NCI-H510A (cell line): ENCODE measurements around the gene CRACDL.

Source experiments
- DNase-seq: peaks from one replicate; lab custom pipeline; 2025; lab: John Stamatoyannopoulos, UW

CRACDL gene, protein sequence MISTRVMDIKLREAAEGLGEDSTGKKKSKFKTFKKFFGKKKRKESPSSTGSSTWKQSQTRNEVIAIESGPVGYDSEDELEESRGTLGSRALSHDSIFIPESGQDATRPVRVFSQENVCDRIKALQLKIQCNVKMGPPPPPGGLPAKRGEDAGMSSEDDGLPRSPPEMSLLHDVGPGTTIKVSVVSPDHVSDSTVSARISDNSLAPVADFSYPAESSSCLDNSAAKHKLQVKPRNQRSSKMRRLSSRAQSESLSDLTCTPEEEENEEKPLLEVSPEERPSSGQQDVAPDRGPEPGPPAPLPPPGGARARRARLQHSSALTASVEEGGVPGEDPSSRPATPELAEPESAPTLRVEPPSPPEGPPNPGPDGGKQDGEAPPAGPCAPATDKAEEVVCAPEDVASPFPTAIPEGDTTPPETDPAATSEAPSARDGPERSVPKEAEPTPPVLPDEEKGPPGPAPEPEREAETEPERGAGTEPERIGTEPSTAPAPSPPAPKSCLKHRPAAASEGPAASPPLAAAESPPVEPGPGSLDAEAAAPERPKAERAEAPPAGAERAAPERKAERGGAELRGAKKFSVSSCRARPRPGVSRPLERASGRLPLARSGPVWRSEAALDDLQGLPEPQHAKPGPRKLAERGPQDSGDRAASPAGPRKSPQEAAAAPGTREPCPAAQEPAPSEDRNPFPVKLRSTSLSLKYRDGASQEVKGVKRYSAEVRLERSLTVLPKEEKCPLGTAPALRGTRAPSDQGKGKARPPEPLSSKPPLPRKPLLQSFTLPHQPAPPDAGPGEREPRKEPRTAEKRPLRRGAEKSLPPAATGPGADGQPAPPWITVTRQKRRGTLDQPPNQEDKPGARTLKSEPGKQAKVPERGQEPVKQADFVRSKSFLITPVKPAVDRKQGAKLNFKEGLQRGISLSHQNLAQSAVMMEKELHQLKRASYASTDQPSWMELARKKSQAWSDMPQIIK

GRCh38 chr2:98935777-98936352 lies at the start of gene CRACDL:
TSS of gene CRACDL (minus strand) at chr2:98936225. CDS start at chr2:98846800, 89,425 bp downstream.
- DNase-seq: no peak

GRCh38 chr2:98975611-98976010 lies 39.6 kb upstream of the CRACDL start:
- no peak for DNase-seq

DNA sequence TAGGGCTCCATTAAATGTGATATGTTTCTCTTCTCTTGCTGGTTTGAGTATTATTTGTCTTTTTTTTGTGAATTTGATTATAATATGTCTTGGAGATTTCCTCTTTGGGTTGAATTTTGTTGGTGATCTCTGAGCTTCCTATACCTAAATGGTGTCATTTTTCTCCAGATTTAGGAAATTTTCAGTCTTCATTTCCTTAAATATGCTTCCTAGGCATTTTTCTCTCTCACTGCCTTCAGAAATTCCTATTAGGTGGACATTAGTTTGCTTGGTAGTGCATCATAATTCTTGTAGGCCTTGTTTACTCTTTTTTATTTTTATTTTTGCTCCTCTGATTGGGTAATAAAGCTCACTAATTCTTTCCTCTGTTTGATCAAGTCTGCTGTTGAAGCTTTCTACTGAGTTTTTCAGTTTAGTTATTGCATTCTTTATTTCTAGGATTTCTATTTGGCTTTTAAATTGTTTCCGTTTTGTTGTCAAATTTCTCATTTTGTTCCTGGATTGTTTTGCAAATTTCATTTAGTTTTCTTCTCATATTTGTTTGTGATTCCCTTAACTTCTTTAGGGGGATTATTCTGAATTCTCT lies 36.6 kb upstream of the CRACDL start:
- DNase-seq: no peak

DNA sequence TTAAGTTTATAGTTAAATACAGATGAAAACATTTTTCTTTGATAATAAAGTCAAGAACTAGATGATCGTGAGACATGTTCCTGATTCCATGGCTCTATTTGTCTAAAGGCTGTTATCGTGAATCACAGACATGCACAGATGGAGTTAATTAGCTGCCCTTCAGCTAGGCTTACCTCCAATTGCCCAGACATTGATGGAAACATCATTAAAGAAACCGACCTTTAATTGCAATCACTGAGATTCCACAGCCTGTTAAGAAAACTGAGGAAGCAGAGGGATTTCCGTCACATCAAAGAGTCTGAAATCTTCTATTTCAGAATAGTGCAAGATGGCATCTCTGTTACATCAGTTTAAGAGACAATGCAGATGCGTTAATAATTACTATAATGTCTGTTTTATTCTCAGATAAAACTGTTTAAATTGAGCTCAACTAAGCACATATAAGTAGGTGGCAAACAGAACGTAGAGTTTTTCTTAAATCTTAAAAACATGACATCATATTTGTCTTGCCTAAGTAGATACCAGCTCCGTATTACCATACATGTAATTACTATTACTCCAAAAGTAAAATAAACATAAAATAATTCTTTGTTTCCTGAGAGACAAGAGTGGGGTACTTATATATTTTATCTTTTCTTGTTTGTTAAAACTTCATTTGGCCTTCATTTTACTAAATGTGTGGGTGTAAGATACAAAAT lies 23.9 kb upstream of the CRACDL start:
- no peak for DNase-seq

GRCh38 chr2:98952966-98953365 lies 16.9 kb upstream of the CRACDL start:
- no peak for DNase-seq

DNA sequence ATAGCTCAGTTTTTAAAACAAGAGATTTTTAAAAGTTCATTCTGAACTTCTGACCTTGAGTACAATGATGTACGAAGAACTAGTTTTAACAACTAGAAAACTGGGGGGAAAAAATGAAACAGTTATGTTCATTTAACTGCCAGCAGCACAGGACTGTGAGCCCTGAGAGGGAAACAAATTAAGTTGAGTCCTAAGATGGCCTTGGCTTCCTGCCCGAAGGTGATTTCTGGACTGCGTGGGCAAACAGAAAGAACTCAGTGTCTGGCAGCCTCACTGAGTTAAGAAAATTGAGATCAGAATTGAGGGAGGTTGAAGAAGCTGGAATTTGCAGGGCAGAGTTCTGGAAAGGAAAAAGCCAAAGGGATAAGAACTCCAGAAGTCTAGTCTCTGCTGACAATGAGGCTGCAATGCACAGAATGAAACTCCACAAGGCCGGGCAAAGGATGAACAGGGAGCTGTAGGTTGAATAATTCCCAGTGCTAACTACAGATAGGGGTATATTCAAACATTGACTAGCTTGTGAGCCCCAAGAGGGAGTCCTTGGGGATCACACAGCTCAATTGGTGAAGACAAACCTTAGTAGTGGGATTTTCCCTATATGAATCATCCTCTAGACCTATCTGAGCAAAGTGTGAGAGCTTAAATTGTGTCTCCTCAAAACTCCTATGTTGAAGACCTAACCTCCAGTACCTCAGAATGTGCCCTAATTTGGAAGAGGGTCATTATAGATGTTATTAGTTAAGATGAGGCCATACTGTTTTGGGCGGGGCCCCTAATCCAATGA lies 13.1 kb upstream of the CRACDL start:
- DNase-seq: no peak

GRCh38 chr2:98947554-98947953 lies 11.5 kb upstream of the CRACDL start:
- no peak for DNase-seq

DNA sequence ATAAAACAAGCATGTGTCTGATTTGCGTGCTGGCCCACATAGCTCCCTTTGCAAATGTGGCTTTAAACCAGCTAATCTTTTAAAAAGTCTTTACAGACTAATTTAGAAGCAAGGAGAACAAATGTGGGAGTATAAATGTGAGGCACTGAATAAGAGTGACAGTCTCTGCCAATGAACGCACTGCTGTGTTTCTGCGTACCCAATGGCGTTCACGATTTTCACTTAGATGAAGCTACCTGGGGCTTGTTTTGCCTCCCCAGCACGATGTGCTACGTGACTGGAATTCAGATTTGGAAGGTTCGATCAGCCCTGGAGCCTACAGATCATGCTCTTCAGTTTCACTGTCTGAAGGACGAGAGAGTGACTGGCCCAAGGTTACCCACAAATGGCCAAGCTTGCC lies 10.8 kb upstream of the CRACDL start:
- no peak for DNase-seq

DNA sequence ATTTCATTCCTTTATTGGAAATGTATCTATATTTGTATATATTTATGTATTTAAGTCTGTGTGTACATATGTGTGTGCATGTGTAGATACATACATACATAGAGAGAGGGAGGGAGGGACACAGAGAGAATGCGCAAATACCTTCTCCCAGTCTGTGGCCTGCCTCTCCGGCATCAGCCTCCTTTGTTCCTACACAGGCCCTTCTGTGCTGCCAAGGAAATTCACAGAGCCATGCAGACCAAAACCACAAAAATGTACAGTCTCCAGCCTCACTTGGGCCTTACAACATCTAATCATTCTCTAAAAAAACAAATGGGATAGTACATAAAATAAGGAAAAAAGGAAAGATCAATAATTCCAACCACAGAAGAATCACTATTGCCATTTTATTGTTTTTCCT lies 8.8 kb upstream of the CRACDL start:
- DNase-seq: no peak

GRCh38 chr2:98940102-98940501 lies 4.1 kb upstream of the CRACDL start:
- DNase-seq: no peak

DNA sequence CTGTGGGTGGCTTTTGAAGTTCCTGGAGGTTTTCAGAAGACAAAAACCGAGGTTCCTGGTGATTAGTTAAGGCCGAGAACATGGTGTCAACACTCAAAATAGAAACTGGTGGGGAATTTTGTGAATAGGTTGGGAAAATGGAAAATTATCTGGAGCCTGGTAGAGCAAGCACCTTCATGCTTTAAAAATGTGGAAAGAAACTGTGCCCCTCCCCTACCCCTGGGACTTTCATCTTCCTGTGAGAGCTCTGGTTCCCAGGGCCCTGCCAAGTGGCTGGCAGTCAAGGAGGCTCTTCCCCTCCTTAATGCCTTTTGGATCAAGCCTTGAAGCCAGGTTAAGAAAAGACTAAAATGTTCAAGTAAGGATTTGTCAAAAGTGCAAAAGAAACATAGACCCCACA lies 1.9 kb upstream of the CRACDL start:
- DNase-seq: no peak

DNA sequence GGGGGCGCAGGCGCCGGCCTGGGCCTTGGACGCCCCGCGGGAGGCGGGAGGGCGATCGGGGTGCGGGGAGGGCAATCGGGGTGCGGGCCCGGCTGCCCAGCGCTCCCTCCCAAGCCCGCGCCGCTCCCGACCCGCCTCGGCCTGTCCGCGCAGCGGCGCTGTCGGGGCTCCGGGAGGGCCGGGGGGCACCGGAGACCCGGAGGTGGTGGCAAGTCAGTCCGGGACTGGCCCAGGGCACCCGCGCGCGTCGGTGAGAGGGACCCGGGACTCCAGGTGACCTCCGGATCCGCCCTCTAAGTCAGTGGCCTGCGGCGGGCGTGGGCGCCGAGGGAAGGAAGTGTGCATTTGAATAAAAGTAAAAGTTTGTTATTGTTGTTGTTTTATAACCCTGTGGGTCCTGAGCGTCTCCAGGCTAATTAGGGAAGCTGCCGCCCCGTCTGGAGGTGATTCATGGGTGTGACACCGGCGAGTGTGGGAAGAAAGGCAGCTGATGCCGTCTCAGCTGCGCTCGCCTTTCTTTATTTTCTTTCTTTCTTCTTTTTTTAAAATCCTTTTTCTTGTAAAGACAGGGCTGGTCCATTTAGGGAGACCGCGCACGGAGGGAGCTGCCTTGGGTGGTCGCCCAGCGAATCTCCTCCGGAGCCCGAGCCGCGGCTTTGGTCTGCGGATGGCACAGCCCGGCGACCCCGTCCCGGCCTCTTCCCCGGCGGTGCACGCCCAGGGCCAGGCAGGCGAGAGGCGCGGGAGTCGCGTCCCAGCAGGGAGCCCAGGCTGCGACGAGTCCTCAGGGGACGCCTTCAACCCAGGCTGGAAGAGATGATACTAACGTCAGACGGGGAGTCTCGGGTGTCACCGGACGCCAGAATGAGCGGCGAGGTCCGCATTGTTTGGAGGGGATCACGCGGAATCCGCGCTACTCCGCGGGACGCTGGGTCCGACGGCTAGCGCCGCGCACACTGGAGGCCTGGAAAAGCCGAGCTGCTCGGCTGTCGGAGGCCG lies 627 bp upstream of the CRACDL start:
- no peak for DNase-seq

GRCh38 chr2:98935111-98935770 lies 784 bp downstream of the CRACDL start:
- no peak for DNase-seq

DNA sequence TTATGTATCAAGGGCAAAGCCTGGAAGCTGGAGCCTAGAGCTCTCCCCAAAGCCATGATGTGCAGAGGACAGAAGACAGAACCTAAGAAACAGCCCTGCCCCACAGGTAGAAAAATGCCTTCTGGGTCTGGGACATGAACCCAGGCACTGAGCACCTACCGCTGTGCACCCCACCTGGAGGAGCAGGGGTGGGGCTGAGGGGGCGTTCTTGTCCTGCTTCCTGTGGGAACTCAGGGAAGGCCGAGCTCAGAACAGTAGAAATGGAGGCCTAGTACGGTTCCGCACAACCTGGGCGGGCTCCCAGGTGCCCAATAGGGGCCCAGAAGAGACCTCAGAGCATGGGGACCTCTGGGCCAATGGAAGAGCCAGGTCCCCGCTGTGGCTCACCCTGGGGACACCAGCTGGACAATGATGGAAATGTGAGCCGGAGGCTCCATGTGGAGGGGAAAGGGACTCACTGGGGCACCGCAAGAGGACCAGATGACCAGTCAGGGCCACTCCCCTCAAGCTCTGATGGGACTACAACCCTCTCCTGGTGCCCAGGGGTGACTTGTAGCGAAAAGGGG lies 3.2 kb downstream of the CRACDL start:
- DNase-seq: no peak

- no peak for DNase-seq
Measured at GRCh38 chr2:98932164-98932563, 3.9 kb downstream of the CRACDL start.

DNA sequence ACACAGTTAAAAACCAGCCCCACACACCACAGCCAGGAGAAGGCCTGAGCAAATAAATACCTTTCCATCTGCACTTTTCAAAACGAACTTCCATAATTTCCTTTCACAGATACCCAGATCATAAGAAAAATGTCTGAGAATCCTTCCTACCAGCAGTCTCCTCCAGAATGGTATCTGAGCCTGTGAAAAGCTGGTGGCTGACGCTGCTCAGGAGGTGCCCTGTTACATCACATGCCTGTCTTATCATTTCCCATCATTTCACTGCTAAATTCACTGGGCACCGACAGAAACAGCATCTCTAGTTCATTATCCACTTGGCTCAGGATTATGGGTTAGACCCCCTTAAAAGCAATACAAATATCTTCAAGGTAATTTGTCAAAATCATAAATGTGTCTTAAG lies 4.4 kb downstream of the CRACDL start:
- no peak for DNase-seq

GRCh38 chr2:98929920-98930319 lies 6.1 kb downstream of the CRACDL start:
- no peak for DNase-seq

- DNase-seq: no peak
Measured at GRCh38 chr2:98928242-98928641, 7.8 kb downstream of the CRACDL start.

- no peak for DNase-seq
Measured at GRCh38 chr2:98927027-98927426, 9.0 kb downstream of the CRACDL start.
